Gastrocnemius medialis (tissue), 4 donors: ENCODE data around the gene NSMCE1.

ENCODE experiments used
- CTCF ChIP-seq, 5 experiments: fragments of 450-650 bp in 3 of 5; fragments of 200-600 bp in 2 of 5; sonication (generic) in 2 of 5; IDR thresholded peaks in 4 of 5; conservative IDR thresholded peaks in 1 of 5; 1 replicate in 4 of 5; 2 replicates in 1 of 5; pipeline ENCODE4 v1.5.1; 2016 to 2019; ENCODE audit warnings: antibody characterized with exemption in 5 of 5, mild to moderate bottlenecking in 3 of 5, moderate library complexity in 3 of 5
- POLR2A ChIP-seq, 2 donors: fragments of 450-650 bp; IDR thresholded peaks; one replicate each; pipeline ENCODE4 v1.6.1; 2017; ENCODE audit warnings: antibody characterized with exemption in 2 of 2, mild to moderate bottlenecking in 2 of 2, moderate library complexity in 2 of 2

- TF ChIP-seq CTCF (IDR thresholded peaks at IDR 0.05 in 4 of 5, conservative IDR thresholded peaks at IDR 0.05 in 1 of 5) (peak; percentile 37 to 77 (median 58)), POLR2A (IDR thresholded peaks at IDR 0.05) (peak in 1 of 2 donors; percentile 21)
These were observed 33.3 kb downstream of the NSMCE1 start for GRCh38 chr16:27235055-27235937.
